GM12878 (cell line): Measurements from ENCODE around the gene EPHA7. TPM values are rescaled to one million over a fixed set of nuclear protein-coding genes. Genes with fewer than 3 reads are reported as not detected.

Experiments
- ATAC-seq: fragments of 200-7000 bp; cut with Tn5 transposase; 3 replicates; pipeline ENCODE4 v1.9.1; 2020; ENCODE audit warnings: mild to moderate bottlenecking, moderate library complexity
- BruUV-seq: library from RNA; stranded (reverse); fragments of 400-500 nt; replicated peaks from 2 replicates; lab custom pipeline; 2021; lab: Mats Ljungman, UMichigan
- CTCF ChIA-PET: fragments of 300-600 bp; sonication (Branson Sonifier 250); formaldehyde crosslinking; extraction: SDS; loops from one replicate; lab custom pipeline; 2021; ENCODE audit warnings: inconsistent platforms; lab: Yijun Ruan, JAX
- POLR2A ChIA-PET: fragments of 350-600 bp; formaldehyde crosslinking; extraction: SDS; loops from one replicate; lab custom pipeline; 2021; ENCODE audit warnings: inconsistent platforms; lab: Charles Lee
- RAD21 ChIA-PET: fragments of 300-600 bp; sonication (Branson Sonifier 250); formaldehyde crosslinking; loops from one replicate; lab custom pipeline; 2023; ENCODE audit warnings: antibody characterized with exemption; ENCODE audit not compliant: unreplicated experiment; lab: Charles Lee
- SMC1A ChIA-PET: fragments of 300-600 bp; sonication (Branson Sonifier 250); formaldehyde crosslinking; loops from one replicate; lab custom pipeline; 2023; ENCODE audit not compliant: unreplicated experiment, uncharacterized antibody; lab: Charles Lee
- DNase-seq: peaks from one replicate; pipeline ENCODE4 v3.0.0-alpha.2; 2011; ENCODE audit warnings: low read depth, low spot score
- FAIRE-seq: peaks from 3 replicates; lab custom pipeline; 2011; peaks lifted over from hg19 to GRCh38; lab: Jason Lieb, UNC
- H2AFZ ChIP-seq: 2 replicates; pipeline ENCODE4 v1.6.0; 2011; ENCODE audit warnings: low read depth, low read length, control low read depth; ENCODE audit not compliant: control insufficient read depth
- H3K27ac ChIP-seq: 2 replicates; pipeline ENCODE4 v1.5.1; 2011; ENCODE audit warnings: control low read depth; ENCODE audit not compliant: control insufficient read depth, insufficient read depth
- H3K27me3 ChIP-seq, 2 experiments: replicated peaks in 1 of 2; 2 replicates each; pipeline versions ENCODE4 v1.6.0 to v1.6.1; 2011; ENCODE audit warnings: low read length in 1 of 2; ENCODE audit not compliant: control insufficient read depth in 2 of 2, insufficient read depth in 2 of 2
- H3K36me3 ChIP-seq, 2 experiments: 2 replicates each; pipeline ENCODE4 v1.5.1; 2011; ENCODE audit warnings: low read length in 1 of 2; ENCODE audit not compliant: control insufficient read depth in 2 of 2, insufficient read depth in 2 of 2
- H3K4me1 ChIP-seq: 2 replicates; pipeline ENCODE4 v1.6.1; 2011; ENCODE audit warnings: mild to moderate bottlenecking, low read length, moderate library complexity, mixed read lengths; ENCODE audit not compliant: control insufficient read depth, insufficient read depth
- H3K4me2 ChIP-seq: 2 replicates; pipeline ENCODE4 v1.6.0; 2011; ENCODE audit warnings: control low read depth; ENCODE audit not compliant: control insufficient read depth, insufficient read depth
- H3K4me3 ChIP-seq: fragments of 200-600 bp; sonication (generic); 2 replicates; pipeline ENCODE4 v1.5.1; 2016
- H3K79me2 ChIP-seq: 2 replicates; pipeline ENCODE4 v1.6.0; 2011; ENCODE audit warnings: low read length; ENCODE audit not compliant: control insufficient read depth, insufficient read depth
- H3K9ac ChIP-seq: 2 replicates; pipeline ENCODE4 v1.8.0; 2011; ENCODE audit warnings: low read length, control low read depth, mixed read lengths; ENCODE audit not compliant: control insufficient read depth, insufficient read depth
- H3K9me3 ChIP-seq: replicated peaks from 3 replicates; pipeline ENCODE4 v1.5.1; 2011; ENCODE audit warnings: mild to moderate bottlenecking, low read length; ENCODE audit not compliant: control insufficient read depth, insufficient read depth
- H4K20me1 ChIP-seq: 2 replicates; pipeline ENCODE4 v1.6.0; 2011; ENCODE audit not compliant: control insufficient read depth, insufficient read depth
- DPF2 ChIP-seq: fragments of 450-650 bp; IDR thresholded peaks from 2 replicates; pipeline ENCODE4 v1.6.1; 2017; ENCODE audit warnings: mild to moderate bottlenecking
- NFIC ChIP-seq: IDR thresholded peaks from 2 replicates; pipeline ENCODE4 v1.6.1; 2012; ENCODE audit warnings: low read depth, mild to moderate bottlenecking, inconsistent platforms, low read length, moderate library complexity
- SIX5 ChIP-seq: IDR thresholded peaks from 2 replicates; pipeline ENCODE4 v1.6.1; 2011; ENCODE audit warnings: mild to moderate bottlenecking, low read depth, low read length, moderate library complexity; ENCODE audit not compliant: severe bottlenecking
- SP1 ChIP-seq: IDR thresholded peaks from one replicate; pipeline ENCODE4 v1.6.1; 2011; ENCODE audit warnings: low read depth, low read length
- TCF7 ChIP-seq: IDR thresholded peaks from 2 replicates; pipeline ENCODE4 v1.6.1; 2014; ENCODE audit warnings: antibody characterized with exemption, borderline replicate concordance
- ZNF207 ChIP-seq: fragments of 450-650 bp; IDR thresholded peaks from 2 replicates; pipeline ENCODE4 v1.6.1; 2014; ENCODE audit warnings: antibody characterized with exemption, mild to moderate bottlenecking, borderline replicate concordance
- ZNF24 ChIP-seq: fragments of 450-650 bp; IDR thresholded peaks from 2 replicates; pipeline ENCODE4 v1.6.1; 2017; ENCODE audit warnings: antibody characterized with exemption, mild to moderate bottlenecking
- ZNF687 ChIP-seq: fragments of 450-650 bp; IDR thresholded peaks from 2 replicates; pipeline ENCODE4 v1.6.1; 2017; ENCODE audit warnings: mild to moderate bottlenecking, moderate library complexity
- WGBS: methylation state at CpG from one replicate; pipeline ENCODE4 v1.1.6; 2016; ENCODE audit warnings: low lambda C conversion rate; ENCODE audit not compliant: insufficient replicate concordance, insufficient coverage; ENCODE audit errors: missing lambda C conversion rate; 5-methylcytosine and 5-hydroxymethylcytosine counted together
- in situ Hi-C: fragments of 300-500 bp; cut with MboI; formaldehyde crosslinking; loops from 9 replicates; pipeline ENCODE4 v1.14.3; 2018; ENCODE audit warnings: mixed read lengths
- intact Hi-C: fragments of 100-400 bp; cut with micrococcal nuclease; formaldehyde crosslinking; loops from one replicate; pipeline ENCODE4 v1.14.2; 2022; ENCODE audit not compliant: unreplicated experiment
- polyA plus RNA-seq, 11 experiments: library from polyadenylated mRNA; depleted of rRNA in 4 of 11; unstranded in 6 of 11; stranded (reverse) in 5 of 11; fragments of >200 nt; fragmentation: Nextera tagmentation in 4 of 11; fragmentation: Illumina TruSeq in 1 of 11; extraction: Ambion mirVana in 4 of 11; extraction: Trizol in 1 of 11; gene quantifications; 1 replicate in 1 of 11; 2 replicates in 10 of 11; pipeline versions ENCODE4 v1.2.1 to v1.2.3, GENCODE V29; 2011 to 2016; ENCODE audit warnings: inconsistent platforms in 2 of 11, missing spikeins in 2 of 11, low read depth in 1 of 11
- total RNA-seq, 4 experiments: library from RNA; depleted of rRNA in 3 of 4; stranded (reverse); fragments of >200 nt in 3 of 4; fragmentation: Illumina TruSeq in 1 of 4; extraction: Trizol in 1 of 4; gene quantifications; 2 replicates each; pipeline versions ENCODE4 v1.2.1 to v1.2.3, GENCODE V29; 2013 to 2021

The EPHA7 gene
- total and polyA plus RNA-seq, 10 of the 15 experiments (the other 5 are each of a cell fraction or from before 2014, with no cell fraction given), result not detected

GRCh38 chr6:93420163-93420795, 920 bp upstream of the EPHA7 start:
- no peaks in the 10 kb centered on the region for H3K79me2 ChIP-seq
- ChIA-PET CTCF (interaction anchor here (0.8 to 0.9 kb wide), 2 partner anchors 287 to 610 kb away, joined by 3 read pairs; no protein-coding TSS in a partner anchor), SMC1A (no interaction called here), POLR2A (no interaction called here), RAD21 (no interaction called here)
- H3K36me3 ChIP-seq, result no peaks in the 10 kb centered on the region
- H3K9me3 ChIP-seq, result no peaks in the 10 kb centered on the region; the same call in 1 of the 3 replicates
- no peak overlapping the region for H3K27ac ChIP-seq
- BruUV-seq, result no TSS peak
- H2AFZ ChIP-seq, result no peak overlapping the region
- TF ChIP-seq TCF7, result no peak
- TF ChIP-seq SP1, result no peak
- no peak for TF ChIP-seq ZNF687
- TF ChIP-seq SIX5, result no peak
- TF ChIP-seq ZNF207, result no peak
- no peak for TF ChIP-seq NFIC
- TF ChIP-seq ZNF24, result no peak
- TF ChIP-seq DPF2, result no peak
- intact Hi-C loops (loop anchor here (5.0 kb wide), 1 partner anchor 383 kb away; no protein-coding TSS in a partner anchor), in situ Hi-C loops (no loop called here)
- no peak overlapping the region; the same call in 1 of the 2 replicates for H3K4me2 ChIP-seq
- FAIRE-seq (no peak), ATAC-seq (no peak), DNase-seq (no peak)
- no peak overlapping the region for H3K4me3 ChIP-seq
- no peaks in the 10 kb centered on the region for H3K4me1 ChIP-seq
- H3K27me3 ChIP-seq, result peaks cover 11 to 18% of the 10 kb centered on the region in 2 experiments; a peak in 3 of 4 replicates
- no peaks in the 10 kb centered on the region for H4K20me1 ChIP-seq
- H3K9ac ChIP-seq, result no peak overlapping the region
- 34% methylated on average over 14 of the region's 14 CpGs for WGBS
